ENCODE measurements around the gene SYTL1. TPM values are rescaled to one million over a fixed set of nuclear protein-coding genes. Genes with fewer than 3 reads are reported as not detected.

SYTL1 gene
- total and polyA plus RNA-seq, 5 donors from 2014 or later: 91.0 to 191 (median 122) TPM

DNA sequence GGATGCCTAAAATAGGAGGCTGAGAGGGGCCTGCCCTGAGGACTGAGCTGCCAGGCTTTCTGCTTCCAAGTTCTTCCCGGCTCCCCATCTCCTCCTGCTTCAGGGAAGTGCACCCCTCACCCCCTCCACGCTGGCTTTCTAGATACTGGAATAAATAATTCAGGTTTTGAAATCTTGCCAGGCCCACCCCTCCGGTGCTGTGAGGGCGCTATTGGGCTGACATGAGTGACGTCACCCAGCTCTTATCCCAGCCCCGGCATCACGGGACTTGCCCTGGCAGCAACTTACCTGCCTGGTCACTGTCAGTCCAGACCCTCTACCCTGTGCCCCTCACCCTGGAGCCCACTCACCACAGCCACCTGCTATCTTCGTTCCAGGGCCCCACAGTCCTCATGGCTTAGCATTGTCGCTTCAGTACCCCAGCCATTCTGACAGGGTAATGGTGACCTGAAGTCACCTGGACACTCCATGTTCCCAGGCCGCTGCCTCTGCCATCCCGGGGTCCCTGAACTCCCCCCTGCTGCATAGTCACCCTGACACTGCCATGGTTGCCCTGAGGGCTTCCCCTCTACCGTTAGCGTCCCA lies 49.8 kb downstream of the SYTL1 start:
- H3K4me3 Mint-ChIP-seq: peak overlapping the region; percentile 51 to 86 (median 86)
- H3K36me3 Mint-ChIP-seq: no peaks in the 10 kb centered on the region
- H3K27ac ChIP-seq (ENCODE audit: insufficient read depth, low read length, poor library complexity, severe bottlenecking): no peak overlapping the region
- no peaks in the 10 kb centered on the region for H3K36me3 ChIP-seq (ENCODE audit: control insufficient read depth, insufficient read depth, low read length)
- H3K4me1 ChIP-seq (ENCODE audit: control insufficient read depth, insufficient read depth, low read length, poor library complexity, severe bottlenecking): peaks cover 25% of the 10 kb centered on the region
- peak overlapping the region in 2 of 3 donors; percentile 92 to 97 for H3K27ac Mint-ChIP-seq
- no peak overlapping the region for H3K4me3 ChIP-seq (ENCODE audit: low read depth, low read length)
- H3K9me3 Mint-ChIP-seq: peaks cover 0 to 1% (median 0%) of the 10 kb centered on the region in 7 donors
- peaks cover 0 to 32% (median 19%) of the 10 kb centered on the region in 4 donors for H3K4me1 Mint-ChIP-seq
- ATAC-seq (ENCODE audit: low read depth in 2 of 2) (no peak), DNase-seq (peak in 1 of 3 donors; percentile 25)
- no peaks in the 10 kb centered on the region for H3K9me3 ChIP-seq (ENCODE audit: control insufficient read depth in 2 of 2, low read length in 2 of 2)
- H3K27me3 Mint-ChIP-seq: peaks cover 23% of the 10 kb centered on the region
- no peaks in the 10 kb centered on the region for H3K27me3 ChIP-seq (ENCODE audit: control insufficient read depth, insufficient read depth, low read length)

DNA sequence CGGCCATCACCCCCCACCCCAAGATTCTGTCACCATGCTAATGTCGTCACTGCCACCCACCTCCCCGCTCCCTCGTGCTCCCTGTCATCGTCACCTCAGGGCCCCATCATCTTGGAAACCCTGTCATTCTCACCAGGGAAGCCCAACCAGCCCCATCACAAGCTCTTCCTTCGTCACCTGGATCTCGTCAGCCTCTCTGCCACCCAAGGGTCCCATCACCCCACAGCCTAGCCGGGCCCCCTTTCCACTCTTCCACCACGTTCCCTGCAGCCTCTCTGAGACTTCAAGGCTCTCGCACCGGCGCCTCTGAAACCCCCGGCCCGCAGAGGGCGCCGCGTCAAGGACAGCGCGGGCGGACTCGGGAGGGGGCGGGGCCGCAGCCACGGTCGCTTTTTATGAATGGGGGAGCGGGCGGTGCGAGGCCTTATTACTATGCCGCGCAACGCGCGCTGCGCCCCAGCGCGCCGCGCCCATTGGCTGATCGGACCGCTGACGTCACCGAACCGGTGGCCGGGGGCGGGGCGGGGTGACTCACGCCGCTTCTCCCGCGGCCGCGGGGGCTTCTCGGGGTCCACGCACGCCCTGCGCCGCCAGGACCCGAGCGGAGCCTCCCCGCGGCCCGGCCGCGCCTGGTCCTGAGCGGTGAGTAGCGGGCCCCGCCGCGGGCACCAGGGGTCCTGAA lies 50.4 kb downstream of the SYTL1 start, which contains the start of gene GPR3:
GPR3 (plus strand) TSS at position 527 of the 682 bp plus-strand sequence. CDS start 1,177 bp downstream, outside the sequence.
- Mint-ChIP-seq H3K27ac (peak within 1 kb of the TSS; percentile 66 to 97 (median 92)), H3K4me1 (peaks cover 0 to 32% (median 19%) of the 10 kb centered on the region in 4 donors), H3K27me3 (peaks cover 23% of the 10 kb centered on the region), H3K4me3 (peak within 1 kb of the TSS; percentile 51 to 87 (median 86)), H3K9me3 (peaks cover 0 to 1% (median 0%) of the 10 kb centered on the region in 7 donors), H3K36me3 (no peaks in the 10 kb centered on the region)
- no peaks in the 10 kb centered on the region for H3K27me3 ChIP-seq (ENCODE audit: control insufficient read depth, insufficient read depth, low read length)
- peak within 1 kb of the TSS; percentile 32 for H3K4me3 ChIP-seq (ENCODE audit: low read depth, low read length)
- peak; percentile 90 to 91 for ATAC-seq (ENCODE audit: low read depth in 2 of 2)
- peaks cover 25% of the 10 kb centered on the region for H3K4me1 ChIP-seq (ENCODE audit: control insufficient read depth, insufficient read depth, low read length, poor library complexity, severe bottlenecking)
- peak; percentile 87 to 93 (median 92) for DNase-seq
- H3K36me3 ChIP-seq (ENCODE audit: control insufficient read depth, insufficient read depth, low read length): no peaks in the 10 kb centered on the region
- H3K9me3 ChIP-seq (ENCODE audit: control insufficient read depth in 2 of 2, low read length in 2 of 2): no peaks in the 10 kb centered on the region
- H3K27ac ChIP-seq (ENCODE audit: insufficient read depth, low read length, poor library complexity, severe bottlenecking): peak within 1 kb of the TSS; percentile 33

DNA sequence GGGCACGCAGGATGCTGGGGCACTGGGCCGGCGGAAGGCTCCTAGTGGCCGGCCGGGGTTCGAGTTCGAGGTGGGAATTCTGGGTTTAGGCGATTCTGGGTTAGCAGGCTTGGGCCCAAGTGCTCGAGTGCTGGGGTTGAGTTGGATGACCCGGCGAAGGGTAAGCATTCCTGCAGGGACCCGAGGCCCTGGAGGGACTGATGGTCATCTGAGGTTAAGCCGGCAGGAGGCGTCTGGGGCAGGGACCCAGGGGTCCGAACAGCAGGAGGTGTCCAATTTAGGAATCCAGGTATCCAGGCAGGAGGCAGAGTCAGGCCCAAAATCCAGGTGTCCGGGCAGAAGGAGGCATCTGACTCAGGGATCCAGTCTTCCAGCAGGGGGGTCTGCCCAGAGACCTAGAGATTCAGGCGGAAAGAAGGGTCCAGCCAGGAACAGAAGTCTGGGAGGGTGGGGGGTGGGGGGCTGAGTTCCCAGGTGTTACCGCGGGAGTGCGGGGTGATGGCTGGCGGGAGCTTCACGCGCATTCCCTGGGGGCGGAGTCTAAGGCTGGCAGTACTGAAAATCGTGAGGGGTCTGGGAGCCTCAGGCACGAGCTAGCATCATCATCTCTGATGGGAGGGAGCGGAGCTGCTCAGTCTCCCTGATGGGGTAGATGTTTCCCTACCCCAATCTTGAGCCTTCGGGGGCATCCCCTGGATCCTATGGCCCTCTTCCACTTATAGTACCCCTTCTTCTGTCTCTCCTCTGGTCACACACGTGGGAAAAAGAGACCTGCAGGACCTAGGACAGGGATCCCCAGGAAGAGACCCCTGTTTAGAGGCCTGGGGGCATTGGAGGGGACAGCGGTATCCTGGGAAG lies 51.2 kb downstream of the SYTL1 start:
- Histone ChIP-seq H3K36me3 (ENCODE audit: control insufficient read depth, insufficient read depth, low read length) (no peaks in the 10 kb centered on the region), H3K9me3 (ENCODE audit: control insufficient read depth in 2 of 2, low read length in 2 of 2) (no peaks in the 10 kb centered on the region), H3K27ac (ENCODE audit: insufficient read depth, low read length, poor library complexity, severe bottlenecking) (peak overlapping the region; percentile 33), H3K4me1 (ENCODE audit: control insufficient read depth, insufficient read depth, low read length, poor library complexity, severe bottlenecking) (peaks cover 25% of the 10 kb centered on the region), H3K27me3 (ENCODE audit: control insufficient read depth, insufficient read depth, low read length) (no peaks in the 10 kb centered on the region), H3K4me3 (ENCODE audit: low read depth, low read length) (peak overlapping the region; percentile 32)
- Mint-ChIP-seq H3K4me3 (peak overlapping the region; percentile 51 to 87 (median 67)), H3K9me3 (peaks cover 0 to 1% (median 0%) of the 10 kb centered on the region in 7 donors), H3K27me3 (peaks cover 23% of the 10 kb centered on the region), H3K27ac (peak overlapping the region in 2 of 3 donors; percentile 66 to 75), H3K36me3 (no peaks in the 10 kb centered on the region), H3K4me1 (peaks cover 0 to 32% (median 19%) of the 10 kb centered on the region in 4 donors)
- ATAC-seq (ENCODE audit: low read depth in 2 of 2): no peak
- DNase-seq: no peak

DNA sequence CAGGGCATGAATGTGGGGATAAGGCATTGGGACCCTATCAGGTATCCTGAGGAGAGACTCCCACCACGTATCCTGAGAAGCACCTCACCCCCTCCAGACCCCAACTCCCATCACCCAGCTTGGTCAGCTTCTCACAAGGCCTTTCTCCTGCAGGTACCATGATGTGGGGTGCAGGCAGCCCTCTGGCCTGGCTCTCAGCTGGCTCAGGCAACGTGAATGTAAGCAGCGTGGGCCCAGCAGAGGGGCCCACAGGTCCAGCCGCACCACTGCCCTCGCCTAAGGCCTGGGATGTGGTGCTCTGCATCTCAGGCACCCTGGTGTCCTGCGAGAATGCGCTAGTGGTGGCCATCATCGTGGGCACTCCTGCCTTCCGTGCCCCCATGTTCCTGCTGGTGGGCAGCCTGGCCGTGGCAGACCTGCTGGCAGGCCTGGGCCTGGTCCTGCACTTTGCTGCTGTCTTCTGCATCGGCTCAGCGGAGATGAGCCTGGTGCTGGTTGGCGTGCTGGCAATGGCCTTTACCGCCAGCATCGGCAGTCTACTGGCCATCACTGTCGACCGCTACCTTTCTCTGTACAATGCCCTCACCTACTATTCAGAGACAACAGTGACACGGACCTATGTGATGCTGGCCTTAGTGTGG lies 51.9 kb downstream of the SYTL1 start:
- Histone ChIP-seq H3K4me3 (ENCODE audit: low read depth, low read length) (no peak overlapping the region), H3K4me1 (ENCODE audit: control insufficient read depth, insufficient read depth, low read length, poor library complexity, severe bottlenecking) (peaks cover 25% of the 10 kb centered on the region), H3K9me3 (ENCODE audit: control insufficient read depth in 2 of 2, low read length in 2 of 2) (no peaks in the 10 kb centered on the region), H3K27me3 (ENCODE audit: control insufficient read depth, insufficient read depth, low read length) (no peaks in the 10 kb centered on the region), H3K27ac (ENCODE audit: insufficient read depth, low read length, poor library complexity, severe bottlenecking) (no peak overlapping the region), H3K36me3 (ENCODE audit: control insufficient read depth, insufficient read depth, low read length) (no peaks in the 10 kb centered on the region)
- H3K4me1 Mint-ChIP-seq: peaks cover 0 to 28% (median 17%) of the 10 kb centered on the region in 4 donors
- no peak for ATAC-seq (ENCODE audit: low read depth in 2 of 2)
- H3K27me3 Mint-ChIP-seq: peaks cover 16% of the 10 kb centered on the region
- H3K9me3 Mint-ChIP-seq: peaks cover 0 to 1% (median 0%) of the 10 kb centered on the region in 7 donors
- peak overlapping the region in 3 of 4 donors; percentile 27 to 62 (median 51) for H3K4me3 Mint-ChIP-seq
- H3K36me3 Mint-ChIP-seq: no peaks in the 10 kb centered on the region
- DNase-seq: no peak
- H3K27ac Mint-ChIP-seq: peak overlapping the region in 1 of 3 donors; percentile 8

DNA sequence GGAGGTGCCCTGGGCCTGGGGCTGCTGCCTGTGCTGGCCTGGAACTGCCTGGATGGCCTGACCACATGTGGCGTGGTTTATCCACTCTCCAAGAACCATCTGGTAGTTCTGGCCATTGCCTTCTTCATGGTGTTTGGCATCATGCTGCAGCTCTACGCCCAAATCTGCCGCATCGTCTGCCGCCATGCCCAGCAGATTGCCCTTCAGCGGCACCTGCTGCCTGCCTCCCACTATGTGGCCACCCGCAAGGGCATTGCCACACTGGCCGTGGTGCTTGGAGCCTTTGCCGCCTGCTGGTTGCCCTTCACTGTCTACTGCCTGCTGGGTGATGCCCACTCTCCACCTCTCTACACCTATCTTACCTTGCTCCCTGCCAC lies 52.4 kb downstream of the SYTL1 start:
- Mint-ChIP-seq H3K4me1 (peaks cover 0 to 29% (median 18%) of the 10 kb centered on the region in 4 donors), H3K36me3 (no peaks in the 10 kb centered on the region), H3K27me3 (peaks cover 16% of the 10 kb centered on the region), H3K9me3 (peaks cover 0 to 1% (median 0%) of the 10 kb centered on the region in 7 donors), H3K27ac (peak overlapping the region; percentile 6 to 29 (median 12)), H3K4me3 (peak overlapping the region; percentile 37 to 85 (median 60))
- no peaks in the 10 kb centered on the region for H3K36me3 ChIP-seq (ENCODE audit: control insufficient read depth, insufficient read depth, low read length)
- no peak overlapping the region for H3K27ac ChIP-seq (ENCODE audit: insufficient read depth, low read length, poor library complexity, severe bottlenecking)
- ATAC-seq (ENCODE audit: low read depth in 2 of 2): no peak
- H3K27me3 ChIP-seq (ENCODE audit: control insufficient read depth, insufficient read depth, low read length): no peaks in the 10 kb centered on the region
- DNase-seq: no peak
- H3K4me3 ChIP-seq (ENCODE audit: low read depth, low read length): no peak overlapping the region
- H3K9me3 ChIP-seq (ENCODE audit: control insufficient read depth in 2 of 2, low read length in 2 of 2): no peaks in the 10 kb centered on the region
- peaks cover 25% of the 10 kb centered on the region for H3K4me1 ChIP-seq (ENCODE audit: control insufficient read depth, insufficient read depth, low read length, poor library complexity, severe bottlenecking)

DNA sequence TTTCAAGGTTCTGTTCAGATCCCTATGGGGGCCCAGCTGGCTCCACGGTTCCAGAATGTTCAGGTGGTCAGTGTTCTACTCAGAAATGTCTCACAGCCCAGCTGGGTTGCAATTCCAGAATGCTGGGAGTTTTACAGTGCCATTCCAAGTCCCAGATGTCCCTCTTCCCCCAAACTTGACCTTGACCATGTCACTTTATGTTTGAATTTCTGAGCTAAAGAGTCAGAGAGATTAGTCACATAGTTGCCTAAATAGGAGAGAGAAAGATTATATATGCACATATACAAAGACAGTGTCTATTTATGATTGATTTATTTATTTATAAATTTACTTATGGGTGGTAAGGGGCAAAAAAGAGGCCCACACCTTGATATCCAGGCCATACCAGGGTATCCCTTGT lies 53.1 kb downstream of the SYTL1 start:
- peaks cover 0 to 29% (median 18%) of the 10 kb centered on the region in 4 donors for H3K4me1 Mint-ChIP-seq
- peak overlapping the region in 2 of 3 donors; percentile 12 to 46 for H3K27ac Mint-ChIP-seq
- no peaks in the 10 kb centered on the region for H3K27me3 ChIP-seq (ENCODE audit: control insufficient read depth, insufficient read depth, low read length)
- H3K4me1 ChIP-seq (ENCODE audit: control insufficient read depth, insufficient read depth, low read length, poor library complexity, severe bottlenecking): peaks cover 25% of the 10 kb centered on the region
- H3K9me3 Mint-ChIP-seq: peaks cover 0 to 1% (median 0%) of the 10 kb centered on the region in 7 donors
- ATAC-seq (ENCODE audit: low read depth in 2 of 2) (no peak), DNase-seq (no peak)
- H3K4me3 Mint-ChIP-seq: peak overlapping the region in 2 of 4 donors; percentile 45 to 85
- H3K36me3 ChIP-seq (ENCODE audit: control insufficient read depth, insufficient read depth, low read length): no peaks in the 10 kb centered on the region
- no peak overlapping the region for H3K27ac ChIP-seq (ENCODE audit: insufficient read depth, low read length, poor library complexity, severe bottlenecking)
- H3K9me3 ChIP-seq (ENCODE audit: control insufficient read depth in 2 of 2, low read length in 2 of 2): no peaks in the 10 kb centered on the region
- no peaks in the 10 kb centered on the region for H3K36me3 Mint-ChIP-seq
- no peak overlapping the region for H3K4me3 ChIP-seq (ENCODE audit: low read depth, low read length)
- peaks cover 16% of the 10 kb centered on the region for H3K27me3 Mint-ChIP-seq

Data from CD4-positive, CD25-positive, alpha-beta regulatory T cell (primary cell).